ENCODE measurements around the gene SSR1.
"Not testable (repeated sequence)": the region's sequence is repeated elsewhere in the genome, so short reads cannot be mapped to it uniquely, and the experiment has no call there.

DNA sequence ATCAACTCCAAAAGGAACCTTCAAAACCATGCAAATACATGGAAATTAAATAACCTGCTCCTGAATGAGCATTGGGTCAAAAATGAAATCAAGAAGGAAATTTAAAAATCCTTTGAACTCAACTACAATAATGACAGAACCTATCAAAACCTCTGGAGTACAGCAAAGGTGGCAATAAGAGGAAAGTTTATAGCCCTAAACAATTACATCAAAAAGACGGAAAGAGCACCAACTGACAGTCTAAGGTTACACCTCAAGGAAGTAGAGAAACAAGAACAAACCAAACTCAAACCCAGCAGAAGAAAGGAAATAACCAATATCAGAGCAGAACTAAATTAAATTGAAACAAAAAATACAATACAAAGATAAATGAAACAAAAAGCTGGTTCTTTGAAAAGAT is 37.6 kb upstream of the SSR1 start:
- TF ChIP-seq, protein P1, sequence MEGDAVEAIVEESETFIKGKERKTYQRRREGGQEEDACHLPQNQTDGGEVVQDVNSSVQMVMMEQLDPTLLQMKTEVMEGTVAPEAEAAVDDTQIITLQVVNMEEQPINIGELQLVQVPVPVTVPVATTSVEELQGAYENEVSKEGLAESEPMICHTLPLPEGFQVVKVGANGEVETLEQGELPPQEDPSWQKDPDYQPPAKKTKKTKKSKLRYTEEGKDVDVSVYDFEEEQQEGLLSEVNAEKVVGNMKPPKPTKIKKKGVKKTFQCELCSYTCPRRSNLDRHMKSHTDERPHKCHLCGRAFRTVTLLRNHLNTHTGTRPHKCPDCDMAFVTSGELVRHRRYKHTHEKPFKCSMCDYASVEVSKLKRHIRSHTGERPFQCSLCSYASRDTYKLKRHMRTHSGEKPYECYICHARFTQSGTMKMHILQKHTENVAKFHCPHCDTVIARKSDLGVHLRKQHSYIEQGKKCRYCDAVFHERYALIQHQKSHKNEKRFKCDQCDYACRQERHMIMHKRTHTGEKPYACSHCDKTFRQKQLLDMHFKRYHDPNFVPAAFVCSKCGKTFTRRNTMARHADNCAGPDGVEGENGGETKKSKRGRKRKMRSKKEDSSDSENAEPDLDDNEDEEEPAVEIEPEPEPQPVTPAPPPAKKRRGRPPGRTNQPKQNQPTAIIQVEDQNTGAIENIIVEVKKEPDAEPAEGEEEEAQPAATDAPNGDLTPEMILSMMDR (IDR thresholded peaks at IDR 0.05) = not testable (repeated sequence)
- TF ChIP-seq POLR2A (IDR thresholded peaks at IDR 0.05) = not testable (repeated sequence)

Measured in right lobe of liver (tissue), 4 donors.